ENCODE data around the gene IFNLR1.

DNA sequence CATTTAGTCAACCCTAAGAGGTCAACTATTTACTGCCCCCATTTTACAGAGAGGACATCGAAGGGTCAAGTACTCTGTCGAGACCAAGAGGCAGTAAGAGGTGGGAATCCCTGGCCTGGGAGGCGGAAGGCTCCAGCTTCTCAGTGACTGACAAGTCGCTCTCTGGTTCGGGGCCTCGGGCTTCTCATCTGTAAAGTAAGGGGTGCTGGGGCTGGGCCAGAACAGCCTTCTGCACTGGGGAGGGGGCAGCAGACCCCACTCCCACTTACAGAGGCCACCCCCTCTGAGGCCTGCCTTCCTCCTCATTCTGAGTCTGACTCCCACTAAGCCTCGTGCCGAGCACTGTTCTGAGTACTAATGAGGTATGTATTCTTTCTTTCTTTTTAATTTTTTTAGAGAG lies 17.0 kb upstream of the IFNLR1 start:
- TF ChIP-seq CTCF (IDR thresholded peaks at IDR 0.05; ENCODE audit: poor library complexity), result no peak
- TF ChIP-seq EZH2phosphoT487 (IDR thresholded peaks at IDR 0.05; ENCODE audit: low read depth, severe bottlenecking, unreplicated experiment), result no peak
